Measurements from ENCODE around the gene DLAT. TPM values are rescaled to one million over a fixed set of nuclear protein-coding genes. Genes with fewer than 3 reads are reported as not detected.

The DLAT gene
- total RNA-seq, 1 donor from 2014 or later: 34.2 TPM

GRCh38 chr11:112023104-112023503 is 2.1 kb upstream of the DLAT start:
- Mint-ChIP-seq H3K36me3 (ENCODE audit: low read depth, unreplicated experiment) (peaks cover 9% of the 10 kb centered on the region), H3K4me3 (ENCODE audit: unreplicated experiment) (no peak overlapping the region), H3K4me1 (ENCODE audit: low read depth, unreplicated experiment) (peaks cover 3% of the 10 kb centered on the region), H3K27ac (ENCODE audit: unreplicated experiment) (no peak overlapping the region), H3K9me3 (ENCODE audit: unreplicated experiment) (no peaks in the 10 kb centered on the region), H3K27me3 (ENCODE audit: low read depth, unreplicated experiment) (no peaks in the 10 kb centered on the region)
- H3K27me3 ChIP-seq (ENCODE audit: insufficient read depth, low read length): no peaks in the 10 kb centered on the region
- no peak overlapping the region for H2AFZ ChIP-seq (ENCODE audit: low read depth, low read length)
- H3K27ac ChIP-seq (ENCODE audit: low read depth, low read length): no peak overlapping the region
- H3K4me2 ChIP-seq (ENCODE audit: low read length): no peak overlapping the region
- peaks cover 13% of the 10 kb centered on the region for H3K36me3 ChIP-seq (ENCODE audit: insufficient read depth, low read length)
- DNase-seq (ENCODE audit: low read depth) (no peak), FAIRE-seq (no peak)
- H4K20me1 ChIP-seq (ENCODE audit: insufficient read depth, low read length): no peaks in the 10 kb centered on the region
- H3K79me2 ChIP-seq (ENCODE audit: insufficient read depth, low read length): peaks cover 8% of the 10 kb centered on the region
- H3K4me3 ChIP-seq (ENCODE audit: insufficient read depth, low read depth, low read length): no peak overlapping the region
- H3K9me3 ChIP-seq (ENCODE audit: insufficient read depth, low read depth, low read length): no peaks in the 10 kb centered on the region
- peaks cover 7% of the 10 kb centered on the region for H3K4me1 ChIP-seq (ENCODE audit: insufficient read depth, low read length)
- no peak overlapping the region for H3K9ac ChIP-seq (ENCODE audit: low read length)
- no peak for TF ChIP-seq CTCF (IDR thresholded peaks at IDR 0.05; ENCODE audit: insufficient read depth, low read depth, low read length)
- no peak for TF ChIP-seq EZH2 (IDR thresholded peaks at IDR 0.05; ENCODE audit: insufficient read depth, low read length)

DNA sequence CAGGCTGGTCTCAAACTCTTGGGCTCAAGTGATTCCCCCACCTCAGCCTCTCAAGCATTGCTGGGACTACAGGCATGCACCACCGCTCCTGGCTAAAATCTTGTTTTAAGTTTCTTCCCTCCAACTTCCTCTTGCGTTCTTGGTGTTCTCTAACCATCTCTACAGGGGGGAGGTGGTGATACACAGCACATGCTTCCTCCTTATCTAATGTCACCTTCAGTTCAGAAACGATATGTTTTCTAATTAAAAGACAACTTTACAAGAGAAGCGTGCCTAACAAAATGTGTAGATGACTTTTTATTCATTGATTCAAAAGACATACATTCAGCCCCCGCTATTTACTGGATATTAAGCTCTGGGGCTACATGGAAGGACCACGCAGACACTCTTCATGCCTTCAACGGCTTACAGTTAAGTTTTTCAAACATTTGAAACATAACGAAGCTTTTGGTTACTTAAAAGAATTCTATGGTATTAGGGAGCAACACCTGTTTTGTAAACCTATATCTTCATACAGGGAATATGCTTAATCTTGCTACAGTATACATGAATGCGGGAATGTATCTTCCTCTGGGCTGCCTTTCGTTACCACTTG is 933 bp upstream of the DLAT start:
- no peaks in the 10 kb centered on the region for H3K27me3 Mint-ChIP-seq (ENCODE audit: low read depth, unreplicated experiment)
- H3K36me3 Mint-ChIP-seq (ENCODE audit: low read depth, unreplicated experiment): peaks cover 8% of the 10 kb centered on the region

More for the DNA sequence above, 933 bp upstream of the DLAT start:
- no peaks in the 10 kb centered on the region for H3K9me3 Mint-ChIP-seq (ENCODE audit: unreplicated experiment)
- TF ChIP-seq CTCF (IDR thresholded peaks at IDR 0.05; ENCODE audit: insufficient read depth, low read depth, low read length): no peak
- TF ChIP-seq EZH2 (IDR thresholded peaks at IDR 0.05; ENCODE audit: insufficient read depth, low read length): no peak
- H3K4me3 Mint-ChIP-seq (ENCODE audit: unreplicated experiment): peak overlapping the region; percentile 98
- H2AFZ ChIP-seq (ENCODE audit: low read depth, low read length): peak overlapping the region; percentile 95
- FAIRE-seq (no peak), DNase-seq (ENCODE audit: low read depth) (no peak)
- peak overlapping the region; percentile 99 for H3K4me2 ChIP-seq (ENCODE audit: low read length)
- H3K4me3 ChIP-seq (ENCODE audit: insufficient read depth, low read depth, low read length): peak overlapping the region; percentile 90
- peaks cover 7% of the 10 kb centered on the region for H3K4me1 ChIP-seq (ENCODE audit: insufficient read depth, low read length)
- peak overlapping the region; percentile 91 for H3K9ac ChIP-seq (ENCODE audit: low read length)
- H3K36me3 ChIP-seq (ENCODE audit: insufficient read depth, low read length): peaks cover 8% of the 10 kb centered on the region
- no peaks in the 10 kb centered on the region for H4K20me1 ChIP-seq (ENCODE audit: insufficient read depth, low read length)
- no peaks in the 10 kb centered on the region for H3K27me3 ChIP-seq (ENCODE audit: insufficient read depth, low read length)
- peaks cover 3% of the 10 kb centered on the region for H3K4me1 Mint-ChIP-seq (ENCODE audit: low read depth, unreplicated experiment)
- H3K27ac ChIP-seq (ENCODE audit: low read depth, low read length): peak overlapping the region; percentile 76
- peaks cover 8% of the 10 kb centered on the region for H3K79me2 ChIP-seq (ENCODE audit: insufficient read depth, low read length)
- no peak overlapping the region for H3K27ac Mint-ChIP-seq (ENCODE audit: unreplicated experiment)
- H3K9me3 ChIP-seq (ENCODE audit: insufficient read depth, low read depth, low read length): no peaks in the 10 kb centered on the region

Data from astrocyte (in vitro differentiated cells and primary cell).